Endodermal cell (in vitro differentiated cells): Measurements from ENCODE around the gene GRIK4. TPM values are rescaled to one million over a fixed set of nuclear protein-coding genes. Genes with fewer than 3 reads are reported as not detected.

ENCODE experiments used
- DNase-seq: peaks from one replicate; pipeline ENCODE4 v3.0.0-alpha.2; 2017
- H3K27ac ChIP-seq: 2 replicates; pipeline ENCODE4 v1.5.1; 2013; ENCODE audit warnings: mild to moderate bottlenecking, low read depth, low read length, moderate library complexity
- H3K27me3 ChIP-seq: 2 replicates; pipeline ENCODE4 v1.6.1; 2013; ENCODE audit warnings: mild to moderate bottlenecking, low read length, moderate library complexity; ENCODE audit not compliant: insufficient read depth, control insufficient read depth, poor library complexity, severe bottlenecking
- H3K36me3 ChIP-seq: 2 replicates; pipeline ENCODE4 v1.7.0; 2013; ENCODE audit warnings: mild to moderate bottlenecking, low read length, moderate library complexity; ENCODE audit not compliant: control insufficient read depth, insufficient read depth
- H3K4me1 ChIP-seq: one replicate; pipeline ENCODE4 v1.7.0; 2013; ENCODE audit warnings: low read length; ENCODE audit not compliant: control insufficient read depth, insufficient read depth
- H3K4me3 ChIP-seq: 2 replicates; pipeline ENCODE4 v1.5.1; 2013; ENCODE audit warnings: mild to moderate bottlenecking, low read length, moderate library complexity
- H3K9ac ChIP-seq: 2 replicates; pipeline ENCODE4 v1.6.1; 2013; ENCODE audit warnings: mild to moderate bottlenecking, low read length, moderate library complexity; ENCODE audit not compliant: poor library complexity, severe bottlenecking; ENCODE audit errors: extremely low read depth
- H3K9me3 ChIP-seq: 2 replicates; pipeline ENCODE4 v1.6.1; 2013; ENCODE audit warnings: mild to moderate bottlenecking, low read length, moderate library complexity; ENCODE audit not compliant: control insufficient read depth
- H3K27ac Mint-ChIP-seq: 2 replicates; pipeline ENCODE4 v1.8.0; 2020; ENCODE audit warnings: mixed read lengths
- H3K27me3 Mint-ChIP-seq: 2 replicates; pipeline ENCODE4 v1.8.0; 2021; ENCODE audit warnings: mild to moderate bottlenecking, mixed read lengths; ENCODE audit not compliant: insufficient read depth
- H3K36me3 Mint-ChIP-seq: 2 replicates; pipeline ENCODE4 v1.8.0; 2020; ENCODE audit warnings: low read depth, mixed read lengths
- H3K4me1 Mint-ChIP-seq: 2 replicates; pipeline ENCODE4 v1.8.0; 2020; ENCODE audit warnings: mixed read lengths
- H3K4me3 Mint-ChIP-seq: 2 replicates; pipeline ENCODE4 v1.8.0; 2020; ENCODE audit warnings: mild to moderate bottlenecking, moderate library complexity, mixed read lengths
- H3K9me3 Mint-ChIP-seq: 2 replicates; pipeline ENCODE4 v1.8.0; 2020; ENCODE audit warnings: mild to moderate bottlenecking, mixed read lengths
- CTCF ChIP-seq: fragments of 200-600 bp; sonication (generic); conservative IDR thresholded peaks from 2 replicates; pipeline ENCODE4 v1.5.0; 2021; ENCODE audit warnings: antibody characterized with exemption, mild to moderate bottlenecking
- WGBS, 2 experiments: methylation state at CpG; one replicate each; pipeline versions ENCODE4 v1.1.5 to v1.1.7; 2013; ENCODE audit warnings: missing lambda C conversion rate in 2 of 2, mixed read lengths in 1 of 2; ENCODE audit not compliant: insufficient coverage in 1 of 2, insufficient read length in 1 of 2; 5-methylcytosine and 5-hydroxymethylcytosine counted together
- total RNA-seq, 2 donors: library from RNA; stranded (reverse); fragmentation: NEBNext Ultra II Directional in 1 of 2; extraction: Animal tissue kit (Norgen Biotek cat#: 25700) in 1 of 2; gene quantifications; 2 replicates in 1 of 2; 3 replicates in 1 of 2; pipeline ENCODE4 v1.2.1, GENCODE V29; 2021

The GRIK4 gene
- total RNA-seq, 2 donors from 2014 or later, result 1.7 to 3.5 TPM

- no peak overlapping the region for H3K4me3 Mint-ChIP-seq
- Histone ChIP-seq H3K9ac (no peak overlapping the region), H3K27me3 (no peaks in the 10 kb centered on the region), H3K9me3 (no peaks in the 10 kb centered on the region), H3K27ac (no peak overlapping the region), H3K36me3 (no peaks in the 10 kb centered on the region), H3K4me1 (no peaks in the 10 kb centered on the region), H3K4me3 (no peak overlapping the region)
- peaks cover 2% of the 10 kb centered on the region for H3K27me3 Mint-ChIP-seq
- no peak overlapping the region for H3K27ac Mint-ChIP-seq
- WGBS, 2 experiments, result 91% methylated on average over 7 of the region's 7 CpGs; no CpG with 5 or more reads in 1 of the 2 experiments
- no peak for TF ChIP-seq CTCF
- H3K4me1 Mint-ChIP-seq, result peaks cover 2% of the 10 kb centered on the region
- no peaks in the 10 kb centered on the region for H3K36me3 Mint-ChIP-seq
- H3K9me3 Mint-ChIP-seq, result no peaks in the 10 kb centered on the region
- no peak for DNase-seq
Measured at GRCh38 chr11:120689596-120690275, 178.2 kb downstream of the GRIK4 start.

GRCh38 chr11:120690406-120690805 is 178.9 kb downstream of the GRIK4 start:
- no peak overlapping the region for H3K4me3 Mint-ChIP-seq
- H3K9ac ChIP-seq, result no peak overlapping the region
- H3K9me3 ChIP-seq, result no peaks in the 10 kb centered on the region
- H3K4me1 Mint-ChIP-seq, result peaks cover 2% of the 10 kb centered on the region
- no peaks in the 10 kb centered on the region for H3K36me3 Mint-ChIP-seq
- H3K27ac Mint-ChIP-seq, result no peak overlapping the region
- DNase-seq, result no peak
- no peak overlapping the region for H3K4me3 ChIP-seq
- no peaks in the 10 kb centered on the region for H3K9me3 Mint-ChIP-seq
- 89 to 100% methylated on average over 3 to 5 of the region's 5 CpGs for WGBS, 2 experiments
- TF ChIP-seq CTCF, result no peak
- H3K36me3 ChIP-seq, result no peaks in the 10 kb centered on the region
- H3K4me1 ChIP-seq, result no peaks in the 10 kb centered on the region
- peaks cover 2% of the 10 kb centered on the region for H3K27me3 Mint-ChIP-seq
- no peaks in the 10 kb centered on the region for H3K27me3 ChIP-seq
- H3K27ac ChIP-seq, result no peak overlapping the region

- no peak overlapping the region for H3K9ac ChIP-seq
- H3K4me3 Mint-ChIP-seq, result no peak overlapping the region
Measured at GRCh38 chr11:120694726-120695125, 183.2 kb downstream of the GRIK4 start.

More at GRCh38 chr11:120694726-120695125, 183.2 kb downstream of the GRIK4 start:
- Mint-ChIP-seq H3K9me3 (no peaks in the 10 kb centered on the region), H3K27me3 (peaks cover 2% of the 10 kb centered on the region), H3K36me3 (no peaks in the 10 kb centered on the region), H3K27ac (no peak overlapping the region), H3K4me1 (no peaks in the 10 kb centered on the region)
- TF ChIP-seq CTCF, result no peak
- WGBS, 2 experiments, result 92 to 100% methylated on average over 2 to 4 of the region's 4 CpGs
- Histone ChIP-seq H3K27me3 (no peaks in the 10 kb centered on the region), H3K36me3 (no peaks in the 10 kb centered on the region), H3K9me3 (no peaks in the 10 kb centered on the region), H3K4me3 (no peak overlapping the region), H3K27ac (no peak overlapping the region), H3K4me1 (no peaks in the 10 kb centered on the region)
- DNase-seq, result no peak
